IMR-90 (cell line): ENCODE data around the gene CDC42EP4.

Experiments
- CEBPB ChIP-seq: IDR thresholded peaks from 2 replicates; pipeline ENCODE4 v1.6.1; 2012; ENCODE audit warnings: low read depth, low read length, improper control_type of control experiment
- MAFK ChIP-seq: IDR thresholded peaks from 2 replicates; pipeline ENCODE4 v1.6.1; 2012; ENCODE audit warnings: low read depth, low read length, improper control_type of control experiment
- POLR2A ChIP-seq: IDR thresholded peaks from 2 replicates; pipeline ENCODE4 v1.6.1; 2012; ENCODE audit warnings: mild to moderate bottlenecking, low read depth, low read length
- TF ChIP-seq, protein P1 (sequence below): conservative IDR thresholded peaks from 2 replicates; pipeline ENCODE4 v1.5.1; 2012; ENCODE audit warnings: mild to moderate bottlenecking, low read depth, low read length, improper control_type of control experiment

- TF ChIP-seq POLR2A (no peak), CEBPB (no peak), MAFK (no peak)
- TF ChIP-seq, protein P1, sequence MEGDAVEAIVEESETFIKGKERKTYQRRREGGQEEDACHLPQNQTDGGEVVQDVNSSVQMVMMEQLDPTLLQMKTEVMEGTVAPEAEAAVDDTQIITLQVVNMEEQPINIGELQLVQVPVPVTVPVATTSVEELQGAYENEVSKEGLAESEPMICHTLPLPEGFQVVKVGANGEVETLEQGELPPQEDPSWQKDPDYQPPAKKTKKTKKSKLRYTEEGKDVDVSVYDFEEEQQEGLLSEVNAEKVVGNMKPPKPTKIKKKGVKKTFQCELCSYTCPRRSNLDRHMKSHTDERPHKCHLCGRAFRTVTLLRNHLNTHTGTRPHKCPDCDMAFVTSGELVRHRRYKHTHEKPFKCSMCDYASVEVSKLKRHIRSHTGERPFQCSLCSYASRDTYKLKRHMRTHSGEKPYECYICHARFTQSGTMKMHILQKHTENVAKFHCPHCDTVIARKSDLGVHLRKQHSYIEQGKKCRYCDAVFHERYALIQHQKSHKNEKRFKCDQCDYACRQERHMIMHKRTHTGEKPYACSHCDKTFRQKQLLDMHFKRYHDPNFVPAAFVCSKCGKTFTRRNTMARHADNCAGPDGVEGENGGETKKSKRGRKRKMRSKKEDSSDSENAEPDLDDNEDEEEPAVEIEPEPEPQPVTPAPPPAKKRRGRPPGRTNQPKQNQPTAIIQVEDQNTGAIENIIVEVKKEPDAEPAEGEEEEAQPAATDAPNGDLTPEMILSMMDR = no peak
Observed at GRCh38 chr17:73317513-73318426, 6.0 kb upstream of the CDC42EP4 start.
